Measurements from ENCODE around the gene LACTBL1. TPM values are rescaled to one million over a fixed set of nuclear protein-coding genes. Genes with fewer than 3 reads are reported as not detected.

Gene LACTBL1
- total and polyA plus RNA-seq, 2 donors (not counting 1 experiment from before 2014, with no cell fraction given) = not detected

DNA sequence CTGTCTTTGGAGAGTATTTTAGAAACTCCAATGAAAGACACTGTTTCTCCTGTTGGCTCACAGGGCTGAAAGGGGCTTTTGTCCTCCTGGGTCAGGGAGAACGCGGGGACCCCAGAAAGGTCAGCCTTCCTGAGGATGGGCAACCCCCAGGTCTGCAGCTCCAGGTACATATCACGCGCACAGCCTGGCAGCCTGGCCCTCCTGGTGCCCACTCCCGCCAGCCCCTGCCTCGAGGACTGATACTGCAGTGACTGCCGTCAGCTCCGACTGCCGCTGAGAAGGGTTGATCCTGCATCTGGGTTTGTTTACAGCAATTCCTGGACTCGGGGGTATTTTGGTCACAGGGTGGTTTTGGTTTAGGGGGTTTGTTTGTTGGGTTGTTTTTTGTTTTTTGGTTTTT lies 58.5 kb downstream of the LACTBL1 start:
- Histone ChIP-seq H3K4me3 (replicated peaks in 1 of 4; ENCODE audit: control extremely low read depth in 1 of 4, insufficient read depth in 1 of 4, low read depth in 3 of 4, low read length in 4 of 4) (no peak overlapping the region), H3K79me2 (ENCODE audit: control insufficient read depth, insufficient read depth, low read length) (no peaks in the 10 kb centered on the region)
- TF ChIP-seq, protein P1, sequence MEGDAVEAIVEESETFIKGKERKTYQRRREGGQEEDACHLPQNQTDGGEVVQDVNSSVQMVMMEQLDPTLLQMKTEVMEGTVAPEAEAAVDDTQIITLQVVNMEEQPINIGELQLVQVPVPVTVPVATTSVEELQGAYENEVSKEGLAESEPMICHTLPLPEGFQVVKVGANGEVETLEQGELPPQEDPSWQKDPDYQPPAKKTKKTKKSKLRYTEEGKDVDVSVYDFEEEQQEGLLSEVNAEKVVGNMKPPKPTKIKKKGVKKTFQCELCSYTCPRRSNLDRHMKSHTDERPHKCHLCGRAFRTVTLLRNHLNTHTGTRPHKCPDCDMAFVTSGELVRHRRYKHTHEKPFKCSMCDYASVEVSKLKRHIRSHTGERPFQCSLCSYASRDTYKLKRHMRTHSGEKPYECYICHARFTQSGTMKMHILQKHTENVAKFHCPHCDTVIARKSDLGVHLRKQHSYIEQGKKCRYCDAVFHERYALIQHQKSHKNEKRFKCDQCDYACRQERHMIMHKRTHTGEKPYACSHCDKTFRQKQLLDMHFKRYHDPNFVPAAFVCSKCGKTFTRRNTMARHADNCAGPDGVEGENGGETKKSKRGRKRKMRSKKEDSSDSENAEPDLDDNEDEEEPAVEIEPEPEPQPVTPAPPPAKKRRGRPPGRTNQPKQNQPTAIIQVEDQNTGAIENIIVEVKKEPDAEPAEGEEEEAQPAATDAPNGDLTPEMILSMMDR (conservative IDR thresholded peaks at IDR 0.05 in 1 of 2, IDR thresholded peaks at IDR 0.05 in 1 of 2; ENCODE audit: low read depth in 1 of 2, low read length in 2 of 2) = no peak
- TF ChIP-seq EZH2 (IDR thresholded peaks at IDR 0.05; ENCODE audit: low read length, missing control alignments) = no peak

DNA sequence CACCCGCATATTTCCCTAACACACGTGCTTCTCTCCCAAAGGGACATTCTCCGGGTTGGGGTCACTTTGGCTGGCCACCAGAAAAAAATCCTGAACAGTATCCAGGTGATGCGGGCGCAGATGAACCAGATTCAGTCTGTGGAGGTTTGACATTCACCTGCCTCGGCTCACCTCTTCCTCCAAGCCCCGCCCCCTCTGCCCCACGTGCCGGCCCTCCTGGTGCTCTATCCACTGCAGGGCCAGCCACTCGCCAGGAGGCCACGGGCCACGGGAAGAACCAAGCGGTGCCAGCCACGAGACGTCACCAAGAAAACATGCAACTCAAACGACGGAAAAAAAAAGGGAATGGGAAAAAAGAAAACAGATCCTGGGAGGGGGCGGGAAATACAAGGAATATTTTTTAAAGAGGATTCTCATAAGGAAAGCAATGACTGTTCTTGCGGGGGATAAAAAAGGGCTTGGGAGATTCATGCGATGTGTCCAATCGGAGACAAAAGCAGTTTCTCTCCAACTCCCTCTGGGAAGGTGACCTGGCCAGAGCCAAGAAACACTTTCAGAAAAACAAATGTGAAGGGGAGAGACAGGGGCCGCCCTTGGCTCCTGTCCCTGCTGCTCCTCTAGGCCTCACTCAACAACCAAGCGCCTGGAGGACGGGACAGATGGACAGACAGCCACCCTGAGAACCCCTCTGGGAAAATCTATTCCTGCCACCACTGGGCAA lies 59.1 kb downstream of the LACTBL1 start:
- Histone ChIP-seq H2AFZ (ENCODE audit: low read length) (no peak overlapping the region), H3K27me3 (ENCODE audit: control insufficient read depth, insufficient read depth, low read length) (no peaks in the 10 kb centered on the region), H4K20me1 (ENCODE audit: control insufficient read depth, extremely low read depth, insufficient read depth, low read length) (no peaks in the 10 kb centered on the region), H3K4me1 (ENCODE audit: control insufficient read depth, extremely low read depth, insufficient read depth, low read length) (no peaks in the 10 kb centered on the region), H3K9ac (ENCODE audit: insufficient read depth, low read length) (no peak overlapping the region), H3K27ac (ENCODE audit: insufficient read depth, low read length) (no peak overlapping the region), H3K4me3 (replicated peaks in 1 of 4; ENCODE audit: control extremely low read depth in 1 of 4, insufficient read depth in 1 of 4, low read depth in 3 of 4, low read length in 4 of 4) (no peak overlapping the region), H3K9me3 (ENCODE audit: control insufficient read depth, insufficient read depth, low read depth, low read length) (no peaks in the 10 kb centered on the region), H3K79me2 (ENCODE audit: control insufficient read depth, insufficient read depth, low read length) (no peaks in the 10 kb centered on the region), H3K36me3 (ENCODE audit: control insufficient read depth, insufficient read depth, low read length) (no peaks in the 10 kb centered on the region), H3K4me2 (ENCODE audit: extremely low read depth, insufficient read depth, low read length) (no peak overlapping the region)
- no peak for DNase-seq (ENCODE audit: low read depth in 2 of 2)
- TF ChIP-seq, protein P1 (conservative IDR thresholded peaks at IDR 0.05 in 1 of 2, IDR thresholded peaks at IDR 0.05 in 1 of 2; ENCODE audit: low read depth in 1 of 2, low read length in 2 of 2) = no peak
- no peak for TF ChIP-seq EZH2 (IDR thresholded peaks at IDR 0.05; ENCODE audit: low read length, missing control alignments)

More for the DNA sequence above, 58.5 kb downstream of the LACTBL1 start:
- Histone ChIP-seq H2AFZ (ENCODE audit: low read length) (no peak overlapping the region), H3K4me1 (ENCODE audit: control insufficient read depth, extremely low read depth, insufficient read depth, low read length) (no peaks in the 10 kb centered on the region), H3K9ac (ENCODE audit: insufficient read depth, low read length) (no peak overlapping the region), H4K20me1 (ENCODE audit: control insufficient read depth, extremely low read depth, insufficient read depth, low read length) (no peaks in the 10 kb centered on the region), H3K9me3 (ENCODE audit: control insufficient read depth, insufficient read depth, low read depth, low read length) (no peaks in the 10 kb centered on the region), H3K27me3 (ENCODE audit: control insufficient read depth, insufficient read depth, low read length) (no peaks in the 10 kb centered on the region), H3K27ac (ENCODE audit: insufficient read depth, low read length) (no peak overlapping the region), H3K4me2 (ENCODE audit: extremely low read depth, insufficient read depth, low read length) (no peak overlapping the region), H3K36me3 (ENCODE audit: control insufficient read depth, insufficient read depth, low read length) (no peaks in the 10 kb centered on the region)
- no peak for DNase-seq (ENCODE audit: low read depth in 2 of 2)

DNA sequence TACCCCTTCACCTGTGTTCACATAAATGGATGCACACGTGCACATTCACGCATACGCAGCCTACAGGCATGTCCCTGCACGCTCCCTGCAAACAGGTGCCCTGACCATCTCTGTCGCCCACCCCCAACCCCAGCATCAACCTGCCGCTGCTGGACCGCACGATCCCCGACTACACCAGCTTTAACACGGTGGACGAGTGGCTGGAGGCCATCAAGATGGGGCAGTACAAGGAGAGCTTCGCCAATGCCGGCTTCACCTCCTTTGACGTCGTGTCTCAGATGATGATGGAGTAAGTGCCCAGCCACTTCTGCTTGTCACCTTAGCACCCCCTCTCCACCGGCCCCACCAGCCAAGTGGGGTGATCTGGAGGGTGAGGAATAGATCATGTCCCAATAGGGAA lies 60.4 kb downstream of the LACTBL1 start:
- Histone ChIP-seq H3K4me2 (ENCODE audit: extremely low read depth, insufficient read depth, low read length) (no peak overlapping the region), H4K20me1 (ENCODE audit: control insufficient read depth, extremely low read depth, insufficient read depth, low read length) (no peaks in the 10 kb centered on the region), H3K79me2 (ENCODE audit: control insufficient read depth, insufficient read depth, low read length) (no peaks in the 10 kb centered on the region), H2AFZ (ENCODE audit: low read length) (no peak overlapping the region), H3K27ac (ENCODE audit: insufficient read depth, low read length) (no peak overlapping the region), H3K9me3 (ENCODE audit: control insufficient read depth, insufficient read depth, low read depth, low read length) (no peaks in the 10 kb centered on the region), H3K9ac (ENCODE audit: insufficient read depth, low read length) (no peak overlapping the region), H3K4me1 (ENCODE audit: control insufficient read depth, extremely low read depth, insufficient read depth, low read length) (no peaks in the 10 kb centered on the region), H3K27me3 (ENCODE audit: control insufficient read depth, insufficient read depth, low read length) (no peaks in the 10 kb centered on the region), H3K36me3 (ENCODE audit: control insufficient read depth, insufficient read depth, low read length) (no peaks in the 10 kb centered on the region), H3K4me3 (replicated peaks in 1 of 4; ENCODE audit: control extremely low read depth in 1 of 4, insufficient read depth in 1 of 4, low read depth in 3 of 4, low read length in 4 of 4) (no peak overlapping the region)
- no peak for TF ChIP-seq EZH2 (IDR thresholded peaks at IDR 0.05; ENCODE audit: low read length, missing control alignments)
- TF ChIP-seq, protein P1 (conservative IDR thresholded peaks at IDR 0.05 in 1 of 2, IDR thresholded peaks at IDR 0.05 in 1 of 2; ENCODE audit: low read depth in 1 of 2, low read length in 2 of 2) = no peak
- no peak for DNase-seq (ENCODE audit: low read depth in 2 of 2)
